Inferior parietal cortex (tissue), 1 donor: ENCODE results near the gene COMT.
"Not testable (repeated sequence)": the region's sequence is repeated elsewhere in the genome, so short reads cannot be mapped to it uniquely, and the experiment has no call there.

Experiments
- DNase-seq: peaks from one replicate; pipeline ENCODE4 v3.0.0-alpha.2; 2016; ENCODE audit errors: extremely low spot score

COMT gene

GRCh38 chr22:19929586-19930550, 11.7 kb upstream of the COMT start:
- no peak for DNase-seq

- peak; percentile 35 for DNase-seq
These were observed 10.8 kb upstream of the COMT start for GRCh38 chr22:19930551-19931486.

- no peak for DNase-seq
These were observed 10.1 kb upstream of the COMT start for GRCh38 chr22:19931514-19931913.

- DNase-seq, result no peak
These were observed 9.0 kb upstream of the COMT start for GRCh38 chr22:19932367-19933206.

GRCh38 chr22:19933341-19934241, 8.0 kb upstream of the COMT start:
- DNase-seq, result no peak

- not testable (repeated sequence) for DNase-seq
These were observed 6.4 kb upstream of the COMT start for GRCh38 chr22:19935123-19935718.

GRCh38 chr22:19936513-19936912, 5.1 kb upstream of the COMT start:
- DNase-seq, result no peak

GRCh38 chr22:19937616-19938473, 3.7 kb upstream of the COMT start:
- no peak for DNase-seq

GRCh38 chr22:19940536-19941364, 822 bp upstream of the COMT start:
- DNase-seq, result no peak

GRCh38 chr22:19942157-19943081, 847 bp downstream of the COMT start:
- DNase-seq, result peak; percentile 47

GRCh38 chr22:19943082-19944026, 1.8 kb downstream of the COMT start:
- DNase-seq, result no peak

- DNase-seq, result no peak
These were observed 6.6 kb downstream of the COMT start for GRCh38 chr22:19948057-19948760.

GRCh38 chr22:19951346-19951745, 9.8 kb downstream of the COMT start:
- no peak for DNase-seq

GRCh38 chr22:19955241-19956128, 13.9 kb downstream of the COMT start:
- no peak for DNase-seq
